GM21529 (cell line): ENCODE data around the gene FBXO38.

Source experiments
- ATAC-seq: cut with Tn5 transposase; IDR thresholded peaks from one replicate; pipeline ENCODE4 v1.9.1; 2021; ENCODE audit not compliant: unreplicated experiment

The FBXO38 gene

DNA sequence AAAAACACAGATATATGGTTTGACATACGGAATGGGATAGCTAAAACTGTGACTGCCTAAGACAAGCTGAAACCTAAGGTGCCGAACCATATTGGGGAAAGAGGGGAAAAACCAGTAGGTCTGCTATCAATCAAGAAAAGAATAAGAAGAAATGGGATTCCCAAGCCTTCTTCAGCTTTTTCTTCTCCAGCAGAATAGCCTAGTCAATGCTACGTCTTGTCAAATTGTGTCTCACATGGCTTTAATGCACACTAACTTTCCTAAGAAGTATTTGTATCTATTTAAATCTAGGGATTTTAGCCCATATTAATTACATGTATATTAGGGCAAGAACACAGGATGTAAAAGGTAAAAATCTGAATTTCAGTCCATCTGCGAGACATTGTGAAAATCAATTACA lies 797 bp upstream of the FBXO38 start:
- no peak for ATAC-seq

DNA sequence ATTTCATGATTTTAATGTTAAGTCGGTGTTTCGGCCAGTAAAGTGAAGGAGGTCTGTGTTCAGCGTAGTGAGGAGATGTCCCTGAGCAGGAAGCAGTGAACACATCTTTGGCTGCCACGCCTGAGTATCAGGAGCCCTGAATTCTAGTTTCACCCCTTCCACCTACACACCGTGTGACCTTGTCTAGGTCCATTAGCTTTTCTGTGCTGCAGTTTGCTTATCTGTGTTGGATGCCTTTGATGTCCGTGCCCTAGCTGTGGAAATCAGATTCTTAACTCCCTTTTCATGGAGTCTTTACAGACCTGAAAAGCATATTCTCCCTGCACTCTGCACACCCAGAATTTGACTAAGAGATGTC lies 601 bp downstream of the FBXO38 start:
- ATAC-seq: peak; percentile 33

DNA sequence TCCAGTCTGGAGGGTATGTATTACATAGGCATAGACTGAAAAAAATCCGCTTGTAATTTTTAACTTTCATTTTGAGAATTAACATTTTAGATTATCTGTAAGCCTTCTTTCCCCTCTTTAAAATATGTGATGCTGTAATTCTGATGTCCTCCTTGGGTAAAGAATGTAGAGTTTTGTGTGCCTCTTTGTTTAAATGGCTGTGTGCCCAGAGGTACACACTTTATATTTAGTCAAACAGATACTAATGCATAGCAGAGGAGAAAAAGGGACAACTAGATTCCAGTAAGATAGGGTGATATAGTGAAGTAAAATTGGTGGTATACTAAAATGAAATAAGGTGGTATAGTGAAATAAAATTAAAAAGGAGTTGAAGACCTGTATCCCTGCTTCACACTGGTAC lies 1.3 kb downstream of the FBXO38 start:
- no peak for ATAC-seq

DNA sequence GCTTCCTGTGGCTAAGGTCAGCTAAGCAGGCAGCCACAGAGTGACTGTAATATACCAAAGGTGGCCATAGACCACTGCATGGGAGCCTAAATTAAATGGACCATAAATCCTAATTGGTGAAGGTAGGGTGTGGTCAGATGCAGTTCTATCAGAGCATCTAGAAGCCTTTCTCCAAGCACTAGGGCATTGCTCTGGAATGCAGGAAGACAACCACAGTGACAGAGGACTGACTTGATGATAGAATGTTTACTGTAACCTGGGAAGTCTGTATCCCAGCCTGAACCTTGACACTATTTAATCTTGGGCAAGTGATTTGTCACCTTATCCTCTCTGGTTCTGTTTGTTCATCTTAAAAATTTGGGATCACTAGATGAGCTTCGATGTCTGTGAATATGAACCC lies 2.3 kb downstream of the FBXO38 start:
- no peak for ATAC-seq

DNA sequence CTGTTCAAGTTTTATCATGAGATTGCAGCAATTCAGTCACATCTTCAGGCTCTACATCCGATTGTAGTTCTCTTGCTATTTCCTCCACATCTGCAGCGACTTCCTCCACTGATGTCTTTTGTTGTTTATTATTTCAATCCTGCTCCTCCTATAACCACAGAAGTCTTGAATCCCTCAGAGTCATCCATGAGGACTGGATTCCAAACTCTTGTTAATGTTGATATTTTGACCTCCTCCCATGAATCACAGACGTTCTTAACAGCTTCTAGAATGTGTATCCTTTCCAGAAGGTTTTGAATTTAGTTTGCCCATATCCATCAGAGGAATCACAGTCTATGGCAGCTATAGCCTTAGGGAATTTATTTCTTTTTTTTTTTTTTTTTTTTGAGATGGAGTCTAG lies 3.6 kb downstream of the FBXO38 start:
- no peak for ATAC-seq

DNA sequence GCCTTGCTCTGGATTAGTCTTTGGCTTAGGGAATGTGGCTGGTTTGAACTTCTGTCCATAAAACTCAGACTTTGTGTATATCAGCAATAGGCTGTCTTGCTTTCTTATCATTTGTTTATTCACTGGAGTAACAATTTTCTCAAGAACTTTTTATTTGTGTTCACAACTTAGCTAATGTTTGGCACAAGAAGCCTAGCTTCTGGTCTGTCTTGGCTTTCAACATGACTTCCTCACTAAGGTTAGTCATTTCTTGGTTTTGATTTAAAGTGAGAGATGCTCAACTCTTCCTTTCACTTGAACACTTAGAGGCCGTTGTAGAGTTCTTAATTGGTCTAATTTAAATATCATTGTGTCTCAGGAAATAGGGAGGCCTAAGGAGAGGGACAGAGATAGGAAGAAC lies 4.9 kb downstream of the FBXO38 start:
- ATAC-seq: peak; percentile 33

DNA sequence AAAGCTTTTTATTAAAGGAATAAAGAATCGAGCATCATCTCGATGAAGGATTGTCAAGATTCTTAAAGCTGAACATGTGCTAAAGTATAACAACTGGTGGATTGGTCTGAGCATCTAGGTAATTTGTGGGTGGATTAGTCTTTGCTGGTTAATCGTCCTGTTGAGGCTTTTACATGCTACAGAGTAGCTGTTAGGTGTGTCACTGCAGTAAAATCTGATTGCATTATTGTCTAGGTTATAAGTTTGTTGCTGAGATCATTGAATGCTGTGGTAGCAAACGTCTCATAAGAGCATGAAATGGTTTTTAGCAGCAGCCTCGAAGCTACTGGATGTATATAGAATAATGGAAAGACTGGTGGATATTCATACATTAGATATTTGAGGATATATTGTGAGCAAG lies 7.2 kb downstream of the FBXO38 start:
- ATAC-seq: no peak

DNA sequence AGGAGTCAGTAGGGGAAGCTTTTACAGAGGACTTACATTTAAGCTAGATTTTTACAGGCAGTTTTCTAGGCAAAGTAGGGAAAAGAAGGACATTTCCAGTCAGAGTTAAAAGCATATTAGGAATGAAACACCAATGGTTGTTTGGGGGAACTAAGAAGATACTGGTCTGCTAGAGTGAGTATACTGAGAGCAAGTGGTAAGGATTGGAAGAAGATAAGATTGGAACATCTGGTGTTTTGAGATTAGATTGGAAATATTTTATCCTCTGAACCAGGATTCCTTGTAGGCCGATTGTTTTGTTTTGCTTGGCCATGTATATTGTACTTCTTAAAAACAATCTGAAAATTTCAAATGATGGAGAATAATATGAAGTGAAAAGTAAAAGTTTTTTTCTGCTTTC lies 7.7 kb downstream of the FBXO38 start:
- no peak for ATAC-seq

DNA sequence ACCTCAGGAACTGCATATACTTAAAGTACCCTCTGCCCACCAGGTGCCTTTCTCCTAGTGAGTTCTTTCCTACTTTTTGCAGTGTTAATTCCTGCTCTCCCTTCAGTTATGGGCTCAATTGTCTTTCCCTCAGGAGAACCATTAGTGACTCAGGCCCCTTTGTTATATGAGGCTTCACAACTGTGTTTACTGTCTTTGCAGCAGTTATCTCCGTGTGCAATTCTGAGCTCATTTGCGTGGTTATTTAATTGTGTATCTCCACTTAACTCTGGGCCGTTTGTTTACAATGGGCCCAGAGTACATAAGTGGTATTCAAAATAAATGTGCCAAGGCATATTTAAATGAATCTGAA lies 9.6 kb downstream of the FBXO38 start:
- no peak for ATAC-seq

DNA sequence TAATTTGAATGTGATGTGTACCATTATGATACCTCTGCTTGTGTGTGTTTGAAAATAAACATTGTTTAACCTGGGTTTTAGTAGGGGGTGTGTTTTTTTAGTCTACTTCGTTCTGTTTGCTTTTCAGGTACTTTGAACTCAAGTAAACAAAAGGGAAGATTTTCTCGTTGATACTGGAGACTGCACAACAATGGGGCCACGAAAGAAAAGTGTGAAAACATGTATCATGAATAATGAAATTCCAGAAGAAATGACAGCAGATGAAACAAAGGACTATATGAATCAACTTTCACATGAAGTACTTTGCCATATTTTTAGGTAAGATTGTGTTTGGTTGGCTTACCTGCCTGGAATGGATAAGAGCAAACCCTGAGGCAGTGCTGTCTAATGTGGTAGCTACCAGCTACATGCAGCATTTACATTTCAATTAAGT lies 10.8 kb downstream of the FBXO38 start:
- no peak for ATAC-seq

DNA sequence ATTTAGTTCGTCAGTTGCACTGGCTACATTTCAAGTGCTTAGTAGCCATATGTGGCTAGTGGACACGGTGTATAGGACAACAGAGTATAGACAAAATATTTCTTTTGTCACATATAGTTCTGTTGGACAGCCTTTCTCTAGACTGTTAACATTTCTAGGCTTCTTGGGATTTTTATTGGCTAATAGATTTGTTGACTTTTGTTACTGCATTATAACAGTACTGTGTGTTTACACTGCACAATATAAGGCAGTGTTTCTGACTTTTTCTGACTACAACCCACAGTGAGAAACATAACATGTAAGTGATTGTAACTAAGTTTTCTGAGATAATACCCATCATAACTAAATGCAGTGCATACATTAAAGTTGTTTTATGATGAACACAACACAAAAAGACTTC lies 11.3 kb downstream of the FBXO38 start:
- no peak for ATAC-seq

DNA sequence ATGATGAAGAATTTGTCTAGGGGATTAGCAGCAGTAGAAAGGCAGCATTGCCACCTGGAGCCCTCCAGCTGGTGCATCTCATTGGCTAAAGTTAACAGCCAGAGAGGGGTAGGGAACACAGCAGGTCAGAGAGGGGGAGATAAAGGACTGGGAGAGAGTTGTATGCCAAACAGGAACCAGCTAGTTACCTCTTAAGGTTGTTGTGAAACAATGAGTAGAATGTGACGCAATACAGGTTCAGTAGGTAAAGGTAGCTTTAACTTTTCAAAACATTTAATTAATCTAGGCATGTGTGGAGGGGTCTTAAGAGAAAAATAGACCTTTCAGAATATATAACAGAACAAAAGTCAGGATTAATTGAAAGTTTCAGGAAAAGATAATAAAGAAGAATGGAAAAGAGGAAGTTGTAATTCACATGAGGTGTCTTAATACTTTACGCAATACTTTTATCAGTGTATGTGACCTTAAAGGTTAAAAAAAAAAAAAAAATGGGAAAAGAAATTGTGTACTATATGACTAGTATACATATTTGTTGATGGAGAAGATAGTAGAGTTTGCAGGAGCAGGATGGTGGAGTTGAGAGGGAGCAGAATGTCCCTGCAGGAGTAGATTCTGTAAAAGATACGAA lies 14.3 kb downstream of the FBXO38 start:
- ATAC-seq: no peak

DNA sequence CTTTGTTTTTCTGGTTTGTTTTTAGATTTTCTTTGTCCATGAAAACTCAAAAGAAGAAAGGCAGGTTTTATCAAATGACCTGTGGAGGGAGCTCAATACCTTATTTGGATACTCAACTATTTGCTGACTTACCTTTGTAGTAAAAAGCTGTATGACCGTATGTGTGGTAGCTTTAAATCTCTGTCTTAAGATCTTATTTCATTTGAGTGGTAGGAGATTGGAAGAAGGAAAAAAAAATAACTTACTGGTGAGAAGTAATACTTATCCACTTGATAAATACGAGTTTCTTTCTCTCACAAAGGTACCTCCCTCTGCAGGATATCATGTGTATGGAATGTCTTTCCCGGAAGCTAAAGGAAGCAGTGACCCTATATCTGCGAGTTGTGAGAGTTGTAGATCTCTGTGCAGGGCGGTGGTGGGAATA lies 15.0 kb downstream of the FBXO38 start:
- no peak for ATAC-seq

DNA sequence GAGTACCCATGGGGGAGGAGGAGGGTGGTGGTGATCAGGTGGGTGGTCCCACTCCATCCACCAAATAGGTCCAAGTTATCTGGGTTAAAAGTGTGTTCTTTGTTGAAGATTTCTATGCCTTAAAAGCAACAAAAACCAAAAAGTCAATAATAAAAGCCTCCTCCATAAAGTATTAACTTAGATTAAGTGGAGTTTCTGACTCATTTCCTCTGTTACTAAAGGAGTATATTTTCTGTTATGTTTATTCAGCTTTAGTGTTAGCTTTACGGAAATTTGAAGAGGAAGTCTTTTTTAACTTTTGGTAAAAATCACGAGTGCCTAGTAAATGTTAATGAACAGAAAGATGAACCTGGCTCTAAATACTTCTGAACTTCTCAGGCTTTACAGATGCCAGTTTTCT lies 17.8 kb downstream of the FBXO38 start:
- ATAC-seq: no peak

DNA sequence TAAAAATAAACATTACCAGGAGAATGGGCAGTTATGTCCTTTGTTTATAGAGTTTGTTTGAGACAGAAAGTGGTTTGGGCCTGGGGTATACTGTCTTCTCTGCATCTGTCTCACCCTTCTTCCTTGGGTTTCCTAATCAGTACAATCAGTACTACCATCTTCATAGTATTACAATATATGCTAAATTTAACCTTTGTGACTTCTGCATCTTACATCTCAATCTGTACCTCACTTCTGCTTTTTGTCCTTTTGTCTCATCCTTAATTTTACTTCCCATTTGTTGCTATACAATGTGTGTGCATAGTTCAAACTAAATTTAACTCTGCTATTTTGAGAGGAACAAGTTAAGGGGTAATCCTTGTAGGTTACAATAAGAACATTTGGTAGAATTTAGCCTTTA lies 19.6 kb downstream of the FBXO38 start:
- peak; percentile 81 for ATAC-seq

DNA sequence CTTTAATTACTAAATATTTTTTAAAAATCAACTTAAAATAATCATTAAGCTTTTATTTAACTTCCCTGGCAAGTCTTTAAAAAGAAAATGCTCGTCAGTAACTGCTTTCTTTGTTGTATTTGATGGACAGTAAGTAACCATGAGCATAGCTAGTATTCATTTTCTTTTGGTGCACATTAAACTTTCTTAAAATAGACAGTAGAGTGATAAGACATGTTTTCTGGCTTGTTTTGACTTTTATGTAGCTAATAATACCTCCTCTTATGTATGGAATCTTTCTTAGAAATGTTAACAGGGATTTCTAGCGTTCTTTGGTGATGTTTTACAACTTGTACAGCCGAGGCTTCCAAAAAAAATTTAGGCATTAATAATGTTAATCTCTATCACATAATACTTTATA lies 22.6 kb downstream of the FBXO38 start:
- no peak for ATAC-seq

DNA sequence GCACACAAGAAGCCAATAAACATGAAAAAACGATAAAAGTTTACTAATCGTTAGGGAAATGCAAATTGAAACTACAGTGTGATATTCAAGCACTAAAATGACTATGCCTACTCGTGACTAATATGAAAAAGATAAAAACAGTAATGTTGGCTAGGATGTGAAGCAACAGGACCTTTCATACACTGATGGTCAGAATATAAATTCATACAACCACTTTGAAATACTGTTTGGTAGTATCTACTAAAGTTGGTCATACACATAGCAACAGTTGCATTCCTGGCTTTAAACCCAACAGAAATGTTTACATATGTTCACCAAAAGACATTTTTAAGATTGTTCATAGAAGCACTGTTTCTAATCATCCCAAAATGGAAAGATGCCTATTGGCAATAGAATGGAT lies 24.3 kb downstream of the FBXO38 start:
- no peak for ATAC-seq

DNA sequence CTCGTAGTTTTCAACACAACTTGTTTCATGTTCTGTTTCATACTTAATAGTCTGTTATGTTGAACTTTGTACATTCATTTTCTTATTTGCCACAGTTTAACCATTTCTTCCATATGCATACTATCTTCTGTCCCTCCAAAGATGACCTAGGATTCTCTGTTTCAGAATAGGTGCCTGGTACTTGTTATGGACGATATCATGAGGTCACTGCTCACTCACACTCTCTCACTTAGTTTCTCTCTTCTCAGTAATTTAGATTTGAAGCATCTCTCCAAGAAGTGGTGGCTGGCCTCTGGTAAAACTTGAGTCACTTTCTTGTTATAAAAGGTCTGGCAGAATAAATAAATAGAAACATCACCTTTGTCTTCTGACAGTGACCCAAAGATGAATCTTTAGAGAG lies 28.4 kb downstream of the FBXO38 start:
- ATAC-seq: no peak

DNA sequence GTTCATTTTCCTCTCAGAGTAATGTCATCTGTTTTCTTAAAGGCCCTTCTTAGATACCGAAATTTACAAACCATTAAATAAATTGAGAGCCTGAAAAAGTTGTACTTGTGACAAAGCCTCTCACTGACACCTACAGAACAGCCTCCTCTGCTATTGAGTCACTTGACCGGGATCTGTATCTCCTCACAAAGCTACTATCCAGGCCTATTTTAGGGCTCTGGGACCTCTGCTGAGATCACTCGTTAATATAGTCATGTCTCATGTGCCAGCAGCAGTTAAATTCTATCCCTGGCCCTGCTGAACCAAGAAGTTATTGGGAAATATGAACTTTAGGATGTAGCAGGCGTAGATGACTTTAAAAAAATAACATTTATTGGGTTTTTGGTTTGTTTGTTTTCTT lies 31.1 kb downstream of the FBXO38 start:
- no peak for ATAC-seq

DNA sequence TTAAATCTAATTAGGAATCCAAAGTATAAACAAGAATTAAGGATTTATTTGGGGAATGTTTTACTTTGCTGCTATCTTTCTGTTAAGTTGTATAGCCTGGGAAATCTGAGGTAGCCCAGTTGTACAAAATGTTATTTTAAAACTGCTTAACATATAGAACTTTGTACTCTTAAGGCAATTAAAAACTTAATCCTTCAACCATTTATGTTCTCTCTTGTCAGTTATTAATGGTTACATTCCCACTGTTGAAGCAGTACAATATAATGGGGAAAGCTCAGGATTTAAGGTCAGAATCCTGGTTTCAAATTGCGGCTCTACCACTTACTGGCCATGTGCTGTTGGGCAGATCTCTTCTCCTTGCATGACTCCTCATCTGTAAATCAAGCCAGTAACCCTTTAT lies 32.7 kb downstream of the FBXO38 start:
- no peak for ATAC-seq

DNA sequence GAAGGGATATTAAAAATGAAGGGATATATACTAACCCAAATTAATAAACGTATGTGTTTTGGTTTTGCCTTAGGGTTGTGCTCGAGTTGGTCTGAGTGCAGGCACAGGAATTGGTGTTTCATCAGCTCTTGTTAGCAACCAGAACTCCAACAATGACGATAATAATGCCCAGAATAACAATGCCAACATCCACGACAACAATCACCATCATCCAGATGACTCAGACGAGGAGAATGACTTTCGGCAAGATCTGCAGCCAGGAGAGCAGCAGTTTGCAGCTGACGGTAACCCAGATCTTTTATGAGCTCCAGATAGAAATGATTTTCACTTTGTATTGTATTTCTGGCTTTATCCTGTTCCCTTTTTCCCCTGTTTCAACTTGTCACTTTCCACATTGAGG lies 33.2 kb downstream of the FBXO38 start:
- ATAC-seq: no peak

DNA sequence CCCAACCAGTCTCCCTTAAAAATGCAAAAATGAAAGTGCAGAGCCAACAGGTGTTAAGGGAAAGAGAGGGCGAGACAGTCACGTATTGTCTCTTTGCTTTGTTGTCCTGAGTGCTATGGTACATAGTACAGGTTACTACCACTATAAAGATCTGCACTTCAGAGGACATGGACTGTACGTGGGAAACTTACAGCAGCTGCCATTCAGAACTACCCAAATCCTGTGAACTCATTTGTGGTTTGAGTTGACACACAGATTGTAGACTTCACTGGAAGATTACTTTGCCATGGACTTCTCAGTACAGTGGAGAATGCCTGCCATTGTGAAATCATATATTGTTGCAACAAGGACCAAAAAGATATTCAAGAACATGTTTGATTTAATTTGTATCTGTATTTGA lies 34.8 kb downstream of the FBXO38 start:
- no peak for ATAC-seq

DNA sequence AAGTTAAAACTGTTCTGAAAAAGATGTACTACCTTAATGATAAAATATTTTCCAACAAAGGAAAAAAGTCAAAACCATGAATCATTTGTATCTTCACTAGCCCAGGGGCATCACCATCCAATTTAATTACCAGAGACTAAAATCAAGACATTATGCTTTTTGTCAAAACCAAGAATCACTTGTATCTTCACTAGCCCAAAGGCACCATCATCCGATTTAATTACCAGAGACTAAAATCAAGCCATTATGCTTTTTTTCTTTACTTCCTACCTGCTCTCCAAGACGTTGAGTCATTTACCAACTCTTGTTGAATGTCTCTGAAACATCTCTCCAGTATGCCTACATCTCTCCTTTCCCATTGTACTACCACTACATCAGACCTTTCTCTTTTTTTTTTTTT lies 37.9 kb downstream of the FBXO38 start:
- no peak for ATAC-seq

DNA sequence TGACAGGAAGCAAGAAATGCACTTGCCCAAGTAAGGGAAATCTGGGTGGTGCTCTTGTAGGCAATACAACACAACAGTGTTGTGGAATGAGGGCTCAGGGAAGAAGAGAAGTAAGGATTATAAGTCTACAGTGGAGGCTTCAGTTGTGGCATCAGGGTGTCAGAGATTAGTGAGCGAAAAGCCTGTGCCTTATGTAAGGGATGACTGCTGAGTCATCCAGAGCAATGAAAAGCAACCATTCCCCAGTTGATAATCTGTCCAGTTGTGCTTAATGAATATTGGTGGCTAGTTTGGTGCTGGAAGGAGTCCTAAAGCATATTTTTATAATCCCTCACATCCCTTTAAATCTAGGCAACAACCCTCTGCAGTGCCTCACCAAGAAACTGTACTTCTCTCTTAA lies 42.0 kb downstream of the FBXO38 start:
- no peak for ATAC-seq
